HG02943 (cell line): ENCODE data around the gene PARVA.
"Not testable (repeated sequence)": the region's sequence is repeated elsewhere in the genome, so short reads cannot be mapped to it uniquely, and the experiment has no call there.

Experiments used
- ATAC-seq: cut with Tn5 transposase; IDR thresholded peaks from one replicate; pipeline ENCODE4 v1.9.1; 2021; ENCODE audit warnings: mild to moderate bottlenecking, low read depth, moderate library complexity; ENCODE audit not compliant: unreplicated experiment

Gene PARVA

GRCh38 chr11:12494699-12495098 is 117.3 kb downstream of the PARVA start:
- ATAC-seq, result no peak

DNA sequence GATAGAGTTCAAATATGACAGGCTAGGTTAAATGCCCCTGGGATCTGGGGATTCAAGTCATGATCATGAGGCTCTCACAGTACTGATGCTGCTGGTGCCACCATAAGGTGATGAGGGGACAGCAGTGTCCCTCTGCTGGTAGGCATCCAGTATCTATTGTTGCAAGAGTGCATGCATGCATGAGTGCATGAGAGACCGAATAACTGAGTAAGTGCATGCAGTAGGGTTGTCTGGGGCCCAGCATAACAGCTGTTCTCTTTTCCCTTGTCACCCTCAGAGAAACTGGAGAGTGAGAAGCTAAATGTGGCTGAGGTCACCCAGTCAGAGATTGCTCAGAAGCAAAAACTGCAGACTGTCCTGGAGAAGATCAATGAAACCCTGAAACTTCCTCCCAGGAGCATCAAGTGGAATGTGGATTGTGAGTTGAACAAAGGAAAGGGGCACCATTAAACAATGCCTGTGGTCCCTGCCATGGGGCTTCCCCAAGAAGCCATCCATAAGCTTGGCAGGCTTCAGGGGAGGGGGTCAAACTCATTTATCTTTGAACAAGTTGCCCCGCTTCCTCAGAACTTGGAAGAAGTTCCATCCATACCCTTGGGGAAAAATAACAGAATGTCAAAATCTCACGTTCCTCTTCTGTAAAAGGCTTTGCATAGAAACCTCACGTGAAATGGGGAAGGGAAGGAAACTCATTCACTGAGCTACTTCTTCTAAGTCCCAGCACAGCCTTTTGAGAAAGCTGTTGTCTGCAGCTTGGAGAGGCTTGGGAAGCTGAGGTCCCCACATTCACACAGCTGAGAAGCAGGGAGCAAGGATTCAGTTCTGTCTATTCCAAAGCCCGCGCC is 119.0 kb downstream of the PARVA start:
- no peak for ATAC-seq

GRCh38 chr11:12497431-12497830 is 120.1 kb downstream of the PARVA start:
- no peak for ATAC-seq

- ATAC-seq, result no peak
These were observed 121.7 kb downstream of the PARVA start for GRCh38 chr11:12499071-12499470.

DNA sequence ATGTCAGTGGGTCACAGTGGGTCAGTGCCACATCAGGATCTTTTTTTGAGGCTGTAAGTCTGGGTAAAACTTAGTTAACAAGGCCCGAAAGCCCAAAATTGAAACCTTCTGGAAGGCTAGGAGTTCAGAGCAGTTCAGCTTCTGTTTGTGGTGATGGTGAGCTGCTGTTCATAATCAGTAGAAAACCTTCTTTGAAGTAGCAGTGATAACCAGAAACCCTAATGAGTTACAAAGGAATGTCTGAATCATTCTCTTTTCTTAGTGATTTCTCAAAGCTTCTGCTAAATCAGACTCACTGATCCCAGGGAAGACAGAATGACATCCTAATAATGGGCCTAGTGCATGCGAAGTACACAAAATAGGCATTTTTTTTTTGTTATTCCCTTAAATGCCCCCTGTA is 124.7 kb downstream of the PARVA start:
- ATAC-seq, result no peak

GRCh38 chr11:12503039-12503484 is 125.7 kb downstream of the PARVA start:
- no peak for ATAC-seq

- no peak for ATAC-seq
These were observed 126.5 kb downstream of the PARVA start for GRCh38 chr11:12503886-12504285.

- ATAC-seq, result no peak
These were observed 127.8 kb downstream of the PARVA start for GRCh38 chr11:12505183-12505582.

DNA sequence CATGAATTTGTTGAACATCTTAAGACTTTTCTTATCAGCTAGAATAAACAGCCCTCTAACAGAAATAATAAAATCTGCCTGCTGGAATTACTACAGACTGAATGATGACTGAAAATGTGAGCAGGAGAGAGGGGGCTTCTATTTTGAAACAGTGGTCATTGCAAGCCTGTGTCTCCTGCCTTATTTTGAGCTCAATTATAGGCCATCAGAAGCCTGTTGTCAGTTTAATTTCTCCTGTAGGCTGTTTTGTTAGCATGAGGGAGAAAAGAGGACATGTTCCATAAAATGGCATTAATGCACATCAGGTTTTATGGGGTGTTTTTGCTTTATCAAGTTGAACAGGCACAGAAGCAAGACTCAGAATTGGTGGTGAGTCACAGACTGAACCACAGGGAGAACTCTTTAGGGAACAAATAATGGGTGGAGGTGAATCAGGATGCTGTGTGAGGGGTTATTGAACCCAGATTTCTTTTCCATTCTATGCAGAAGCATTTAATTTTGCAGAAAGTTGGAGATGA is 129.1 kb downstream of the PARVA start:
- no peak for ATAC-seq

- no peak for ATAC-seq
These were observed 130.0 kb downstream of the PARVA start for GRCh38 chr11:12507391-12507790.

DNA sequence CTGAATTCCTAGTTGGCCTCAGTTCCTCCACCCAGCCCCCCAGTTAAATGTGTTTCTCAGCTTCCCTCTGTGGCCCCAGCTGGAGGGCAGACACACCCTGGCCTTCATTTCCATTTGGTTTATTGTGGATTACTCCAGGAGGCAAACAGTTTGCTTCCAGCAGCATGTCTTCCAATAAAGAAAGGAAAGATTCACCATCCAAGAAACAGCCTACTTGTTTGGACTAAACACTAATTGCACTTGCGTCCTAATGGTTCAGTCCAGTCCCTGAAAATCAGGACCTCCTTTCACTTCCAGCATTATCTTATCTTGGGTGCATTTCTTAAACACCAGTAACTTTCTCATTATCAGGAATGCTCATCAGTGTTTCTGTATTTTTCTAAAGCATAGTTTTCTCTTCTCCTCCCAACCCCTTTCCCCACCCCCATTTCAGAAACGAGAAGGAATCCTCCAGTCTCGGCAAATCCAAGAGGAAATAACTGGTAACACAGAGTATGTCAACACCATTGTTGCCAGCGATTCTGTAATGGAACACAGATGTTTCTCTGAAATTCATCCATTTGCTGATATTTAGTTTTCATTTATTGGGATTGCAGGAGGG is 130.9 kb downstream of the PARVA start:
- ATAC-seq, result no peak

- ATAC-seq, result no peak
These were observed 132.0 kb downstream of the PARVA start for GRCh38 chr11:12509371-12509770.

GRCh38 chr11:12512132-12512531 is 134.8 kb downstream of the PARVA start:
- ATAC-seq, result no peak

DNA sequence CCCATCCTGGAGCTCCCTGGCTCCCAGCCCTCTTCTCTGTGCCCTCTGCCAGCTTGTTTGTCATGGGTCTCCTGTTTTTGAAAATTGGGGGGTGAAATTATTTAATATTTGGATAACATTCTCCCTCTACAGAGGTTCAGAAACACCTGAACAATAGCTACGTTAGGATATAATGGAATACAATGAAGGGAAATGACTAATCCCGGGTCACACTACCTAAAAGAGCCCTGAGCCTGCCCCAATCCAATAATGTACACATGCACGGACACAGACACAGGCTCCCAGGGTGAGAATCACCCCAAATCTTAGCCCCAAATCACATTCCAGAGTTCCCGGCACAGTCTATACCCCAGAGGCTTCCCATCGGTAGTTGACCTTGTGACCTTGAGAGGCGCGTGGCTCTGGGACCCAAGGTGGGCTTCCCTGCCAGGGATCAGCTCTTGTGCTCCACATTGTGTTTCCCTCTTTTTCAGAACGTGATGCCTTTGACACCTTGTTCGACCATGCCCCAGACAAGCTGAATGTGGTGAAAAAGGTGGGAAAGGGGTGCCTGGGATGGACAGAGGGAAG is 135.5 kb downstream of the PARVA start:
- no peak for ATAC-seq

DNA sequence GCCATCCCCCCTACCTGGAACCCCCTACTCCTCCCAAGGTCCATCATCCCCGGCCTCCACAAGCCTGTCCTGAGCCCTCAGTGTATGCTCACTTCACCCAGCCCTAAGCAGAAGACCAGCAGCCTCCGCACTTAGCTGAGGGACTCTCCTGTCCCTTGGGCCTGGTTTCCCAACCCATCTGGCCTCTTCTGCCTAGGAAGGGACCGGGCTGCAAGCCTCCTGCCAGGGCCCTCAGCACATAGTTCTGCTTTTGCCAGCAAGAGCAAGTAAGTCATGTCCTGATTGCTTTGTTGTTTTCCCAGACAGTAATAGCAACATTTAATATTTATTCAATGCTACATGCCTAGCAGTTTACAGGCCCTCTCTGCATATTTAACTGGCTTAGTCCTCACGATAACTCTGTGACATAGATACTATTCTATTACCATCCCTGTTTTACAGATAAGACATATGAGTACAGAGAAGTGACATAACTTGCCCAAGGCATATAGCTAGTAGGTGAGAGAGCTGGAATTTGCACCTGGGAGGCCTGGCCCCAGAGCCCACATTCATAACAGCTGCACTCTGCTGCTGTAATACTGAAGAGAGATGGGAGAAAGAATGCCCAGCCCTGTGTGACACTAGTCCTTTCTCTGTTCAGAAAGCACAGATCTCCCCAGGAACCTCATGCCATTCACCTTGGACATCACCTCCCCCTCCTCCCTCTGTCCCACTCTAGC is 139.2 kb downstream of the PARVA start:
- no peak for ATAC-seq

DNA sequence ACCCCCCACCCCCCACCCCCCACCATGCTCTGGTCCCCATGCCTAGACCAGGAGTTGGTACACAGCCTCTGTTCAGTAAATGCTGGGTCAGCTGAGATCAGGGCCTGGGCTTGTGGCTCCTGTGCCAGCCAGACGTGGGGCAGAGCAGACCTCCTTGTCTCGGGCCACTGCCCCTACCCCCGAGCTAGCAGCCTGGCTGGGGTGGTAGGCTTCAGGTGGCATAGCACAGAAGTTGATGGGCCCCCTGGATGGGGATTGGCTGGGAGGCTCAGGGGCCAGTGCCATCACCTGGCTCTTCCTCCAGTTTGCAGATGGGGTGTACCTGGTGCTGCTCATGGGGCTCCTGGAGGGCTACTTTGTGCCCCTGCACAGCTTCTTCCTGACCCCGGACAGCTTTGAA is 139.9 kb downstream of the PARVA start:
- ATAC-seq, result no peak

DNA sequence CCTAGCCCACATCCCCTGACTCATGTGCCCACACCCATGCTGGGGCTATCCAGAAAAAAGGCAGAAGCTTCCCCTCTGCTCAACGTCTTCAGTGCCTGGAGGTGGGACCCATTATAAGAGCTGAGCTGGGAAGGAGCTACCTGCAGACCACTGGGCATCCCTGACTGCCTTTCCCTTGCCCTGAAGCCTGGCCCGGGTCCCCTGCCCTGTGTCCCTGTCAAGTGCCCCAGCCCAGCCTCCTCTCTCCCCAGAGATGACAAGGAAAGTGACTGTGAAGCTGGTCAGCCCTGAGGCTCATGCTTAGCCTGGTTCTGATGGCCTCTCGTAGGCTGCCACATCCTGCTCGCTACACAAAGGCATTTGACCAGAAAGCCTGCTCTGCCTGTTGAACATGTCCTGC is 140.4 kb downstream of the PARVA start:
- ATAC-seq, result no peak

GRCh38 chr11:12518606-12519385 is 141.4 kb downstream of the PARVA start:
- no peak for ATAC-seq

DNA sequence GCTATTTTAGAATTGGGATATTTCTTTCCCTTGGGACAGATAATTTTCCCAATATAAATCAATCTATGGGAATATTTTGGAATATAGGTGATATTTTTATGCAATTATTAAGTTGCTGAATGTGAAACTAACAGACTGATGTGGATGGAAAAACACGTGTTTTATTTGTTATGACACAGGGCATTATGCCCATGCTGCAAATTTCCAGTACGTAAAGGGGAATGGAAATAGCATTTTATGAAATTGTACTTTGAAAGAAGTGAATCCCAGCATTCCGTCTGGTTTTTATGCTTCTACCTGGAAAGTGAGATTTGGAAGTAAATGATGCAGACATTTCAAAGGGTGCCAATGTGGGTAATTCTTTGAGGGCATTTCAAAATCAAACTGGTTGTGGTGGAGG is 142.7 kb downstream of the PARVA start:
- no peak for ATAC-seq

DNA sequence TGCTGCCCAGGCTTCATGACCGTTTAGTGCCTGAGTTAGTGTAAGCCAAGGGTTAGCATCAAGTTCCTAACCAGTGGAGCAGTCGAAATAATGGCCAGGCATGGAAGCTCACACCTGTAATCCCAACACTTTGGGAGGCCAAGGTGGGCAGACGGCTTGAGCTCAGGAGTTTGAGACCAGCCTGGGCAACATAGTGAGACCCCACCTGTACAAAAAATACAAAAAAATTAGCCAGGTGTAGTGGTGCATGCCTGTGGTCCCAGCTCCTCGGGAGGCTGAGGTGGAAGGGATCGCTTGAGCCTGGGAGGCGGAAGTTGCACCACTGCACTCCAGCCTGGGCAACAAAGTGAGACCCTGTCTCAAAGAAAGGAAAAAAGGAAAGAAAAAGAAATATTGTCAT is 143.2 kb downstream of the PARVA start:
- not testable (repeated sequence) for ATAC-seq
